Loucy (cell line): Measurements from ENCODE around the gene TXNL4B.

Source experiments
- CTCF ChIP-seq: fragments of 200-600 bp; sonication (generic); conservative IDR thresholded peaks from 2 replicates; pipeline ENCODE4 v1.5.1; 2014; ENCODE audit warnings: mild to moderate bottlenecking, antibody characterized with exemption, low read length
- EZH2phosphoT487 ChIP-seq: fragments of 200-600 bp; IDR thresholded peaks from 2 replicates; pipeline ENCODE4 v1.6.1; 2018; ENCODE audit warnings: antibody characterized with exemption, mild to moderate bottlenecking, moderate library complexity, borderline replicate concordance

- no peak for TF ChIP-seq CTCF
- no peak for TF ChIP-seq EZH2phosphoT487
Observed at GRCh38 chr16:72107371-72107770, 14.0 kb upstream of the TXNL4B start.
